Nephron progenitor cell (in vitro differentiated cells): Measurements from ENCODE around the gene SEPTIN10.

Experiments used
- DNase-seq: peaks from one replicate; pipeline ENCODE4 v3.0.0; 2021
- H3K27ac Mint-ChIP-seq: 2 replicates; pipeline ENCODE4 v1.8.0; 2021; ENCODE audit warnings: mild to moderate bottlenecking, moderate library complexity, mixed read lengths
- H3K27me3 Mint-ChIP-seq: 2 replicates; pipeline ENCODE4 v1.8.0; 2021; ENCODE audit warnings: mild to moderate bottlenecking, low read depth, mixed read lengths; ENCODE audit not compliant: poor library complexity
- H3K36me3 Mint-ChIP-seq: 2 replicates; pipeline ENCODE4 v1.8.0; 2021; ENCODE audit warnings: low read depth, mixed read lengths
- H3K4me1 Mint-ChIP-seq: 2 replicates; pipeline ENCODE4 v1.8.0; 2021; ENCODE audit warnings: mixed read lengths
- H3K4me3 Mint-ChIP-seq: 2 replicates; pipeline ENCODE4 v1.8.0; 2021; ENCODE audit warnings: mild to moderate bottlenecking, moderate library complexity, mixed read lengths
- H3K9me3 Mint-ChIP-seq: 2 replicates; pipeline ENCODE4 v1.8.0; 2021; ENCODE audit warnings: mild to moderate bottlenecking, moderate library complexity, mixed read lengths
- CTCF ChIP-seq: fragments of 200-600 bp; sonication (generic); IDR thresholded peaks from 2 replicates; pipeline ENCODE4 v1.5.0; 2021; ENCODE audit warnings: antibody characterized with exemption

Gene SEPTIN10

GRCh38 chr2:109531221-109531620 is 82.5 kb downstream of the SEPTIN10 start:
- Mint-ChIP-seq H3K9me3 (peaks cover 8% of the 10 kb centered on the region), H3K27ac (no peak overlapping the region), H3K4me1 (peaks cover 38% of the 10 kb centered on the region), H3K4me3 (no peak overlapping the region), H3K36me3 (peaks cover 4% of the 10 kb centered on the region), H3K27me3 (peaks cover 10% of the 10 kb centered on the region)
- no peak for DNase-seq
- no peak for TF ChIP-seq CTCF

- TF ChIP-seq CTCF, result no peak
- Mint-ChIP-seq H3K27me3 (peaks cover 10% of the 10 kb centered on the region), H3K9me3 (peaks cover 3% of the 10 kb centered on the region), H3K27ac (no peak overlapping the region), H3K36me3 (peaks cover 3% of the 10 kb centered on the region), H3K4me3 (no peak overlapping the region), H3K4me1 (peaks cover 38% of the 10 kb centered on the region)
- no peak for DNase-seq
These were observed 83.1 kb downstream of the SEPTIN10 start for GRCh38 chr2:109530712-109531111.

- Mint-ChIP-seq H3K36me3 (no peaks in the 10 kb centered on the region), H3K4me1 (peaks cover 38% of the 10 kb centered on the region), H3K27ac (no peak overlapping the region), H3K4me3 (no peak overlapping the region), H3K9me3 (no peaks in the 10 kb centered on the region), H3K27me3 (peaks cover 7% of the 10 kb centered on the region)
- TF ChIP-seq CTCF, result no peak
- DNase-seq, result no peak
These were observed 84.0 kb downstream of the SEPTIN10 start for GRCh38 chr2:109529532-109530449.

GRCh38 chr2:109528811-109529501 is 84.8 kb downstream of the SEPTIN10 start:
- Mint-ChIP-seq H3K4me1 (peaks cover 38% of the 10 kb centered on the region), H3K9me3 (no peaks in the 10 kb centered on the region), H3K27me3 (peaks cover 7% of the 10 kb centered on the region), H3K4me3 (no peak overlapping the region), H3K36me3 (no peaks in the 10 kb centered on the region), H3K27ac (no peak overlapping the region)
- no peak for TF ChIP-seq CTCF
- no peak for DNase-seq

- TF ChIP-seq CTCF, result no peak
- H3K9me3 Mint-ChIP-seq, result no peaks in the 10 kb centered on the region
- H3K4me3 Mint-ChIP-seq, result no peak overlapping the region
- peaks cover 38% of the 10 kb centered on the region for H3K4me1 Mint-ChIP-seq
- H3K27me3 Mint-ChIP-seq, result peaks cover 4% of the 10 kb centered on the region
- peak overlapping the region; percentile 57 for H3K27ac Mint-ChIP-seq
- H3K36me3 Mint-ChIP-seq, result no peaks in the 10 kb centered on the region
- DNase-seq, result no peak
These were observed 85.7 kb downstream of the SEPTIN10 start for GRCh38 chr2:109527846-109528705.
